ENCODE data around the gene RTP2. TPM values are rescaled to one million over a fixed set of nuclear protein-coding genes. Genes with fewer than 3 reads are reported as not detected.

The RTP2 gene
- total and polyA plus RNA-seq, 10 of the 15 experiments (the other 5 are each of a cell fraction or from before 2014, with no cell fraction given) = not detected

- Histone ChIP-seq H3K79me2 (ENCODE audit: control insufficient read depth, insufficient read depth, low read length) (no peaks in the 10 kb centered on the region), H2AFZ (ENCODE audit: control insufficient read depth, low read depth, low read length) (no peak overlapping the region), H3K36me3 (ENCODE audit: control insufficient read depth in 2 of 2, insufficient read depth in 2 of 2, low read length in 1 of 2) (no peaks in the 10 kb centered on the region; a peak in 1 of 4 replicates), H3K4me1 (ENCODE audit: control insufficient read depth, insufficient read depth, low read length) (no peaks in the 10 kb centered on the region), H3K27me3 (replicated peaks in 1 of 2; ENCODE audit: control insufficient read depth in 2 of 2, insufficient read depth in 2 of 2, low read length in 1 of 2) (no peaks in the 10 kb centered on the region), H3K4me2 (ENCODE audit: control insufficient read depth, insufficient read depth) (no peak overlapping the region), H3K9me3 (replicated peaks; ENCODE audit: control insufficient read depth, insufficient read depth, low read length) (no peaks in the 10 kb centered on the region; the same call in 2 of the 3 replicates), H3K4me3 (no peak overlapping the region), H3K9ac (ENCODE audit: control insufficient read depth, insufficient read depth, low read length) (no peak overlapping the region), H3K27ac (ENCODE audit: control insufficient read depth, insufficient read depth) (no peak overlapping the region), H4K20me1 (ENCODE audit: control insufficient read depth, insufficient read depth) (no peaks in the 10 kb centered on the region)
- FAIRE-seq = no peak
- no peak for DNase-seq (ENCODE audit: low read depth, low spot score)
- WGBS (ENCODE audit: insufficient coverage, insufficient replicate concordance, low lambda C conversion rate, missing lambda C conversion rate) = 59% methylated on average over 5 of the region's 5 CpGs
- ChIA-PET POLR2A (no interaction called here), RAD21 (ENCODE audit: unreplicated experiment) (interaction anchor here (1.2 to 5.5 kb wide), 3 partner anchors 11 to 400 kb away, joined by 3 to 31 read pairs (median 3); no protein-coding TSS in a partner anchor), CTCF (interaction anchor here (2.0 to 2.8 kb wide), 4 partner anchors 20 to 499 kb away, joined by 5 to 11 read pairs (median 8); no protein-coding TSS in a partner anchor), SMC1A (ENCODE audit: uncharacterized antibody, unreplicated experiment) (interaction anchor here (0.7 to 1.9 kb wide), 5 partner anchors 10 to 1236 kb away, joined by 3 to 4 read pairs (median 3); no protein-coding TSS in a partner anchor)
- intact Hi-C loops (cut with micrococcal nuclease; ENCODE audit: unreplicated experiment) (no loop called here), in situ Hi-C loops (cut with MboI) (loop anchor here (5.0 kb wide), 1 partner anchor 402 kb away; no protein-coding TSS in a partner anchor)
- BruUV-seq (replicated peaks) = no TSS peak
- no peak for ATAC-seq
- TF ChIP-seq NR2F1 (conservative IDR thresholded peaks at IDR 0.05) = no peak
- TF ChIP-seq JUNB (IDR thresholded peaks at IDR 0.05) = no peak
- TF ChIP-seq EGR1 (IDR thresholded peaks at IDR 0.05; ENCODE audit: borderline replicate concordance in 1 of 2, low read depth in 2 of 2, low read length in 2 of 2) = no peak
- TF ChIP-seq WRNIP1 (IDR thresholded peaks at IDR 0.05; ENCODE audit: borderline replicate concordance, low read depth, low read length) = no peak
- no peak for TF ChIP-seq PRDM15 (CRISPR knock-in tag; IDR thresholded peaks at IDR 0.05)
- no peak for TF ChIP-seq BCLAF1 (IDR thresholded peaks at IDR 0.05)
- no peak for TF ChIP-seq IRF5 (IDR thresholded peaks at IDR 0.05; ENCODE audit: borderline replicate concordance)
- TF ChIP-seq SP1 (IDR thresholded peaks at IDR 0.05; ENCODE audit: low read depth, low read length) = no peak
- TF ChIP-seq POLR2A (IDR thresholded peaks at IDR 0.05; ENCODE audit: low read depth, low read length) = no peak
- TF ChIP-seq ZNF217 (IDR thresholded peaks at IDR 0.05) = no peak
- TF ChIP-seq GABPA (IDR thresholded peaks at IDR 0.05; ENCODE audit: low read depth) = no peak
- TF ChIP-seq STAT1 (conservative IDR thresholded peaks at IDR 0.05) = no peak
- no peak for TF ChIP-seq CREB1 (IDR thresholded peaks at IDR 0.05; ENCODE audit: low read depth)
- no peak for TF ChIP-seq NFXL1 (IDR thresholded peaks at IDR 0.05; ENCODE audit: borderline replicate concordance)
- no peak for TF ChIP-seq PAX8 (IDR thresholded peaks at IDR 0.05)
- no peak for TF ChIP-seq USF1 (IDR thresholded peaks at IDR 0.05; ENCODE audit: borderline replicate concordance, extremely low read length, insufficient read depth, low read depth, low read length)
- no peak for TF ChIP-seq ZNF24 (IDR thresholded peaks at IDR 0.05)
- TF ChIP-seq IKZF1 (conservative IDR thresholded peaks at IDR 0.05) = no peak
Observed at GRCh38 chr3:187718802-187719201, 16.4 kb upstream of the RTP2 start.

Measured in GM12878 (cell line).